Tibial nerve (tissue), 4 donors: Measurements from ENCODE around the gene CDCP1.

Source experiments
- EP300 ChIP-seq, 2 donors: sonication (generic); formaldehyde crosslinking; IDR thresholded peaks; one replicate each; pipeline ENCODE4 v1.6.1; 2017; ENCODE audit warnings: antibody characterized with exemption in 2 of 2, mild to moderate bottlenecking in 1 of 2
- POLR2A ChIP-seq, 2 donors: fragments of 450-650 bp; IDR thresholded peaks; one replicate each; pipeline ENCODE4 v1.6.1; 2017; ENCODE audit warnings: antibody characterized with exemption in 2 of 2, mild to moderate bottlenecking in 2 of 2, moderate library complexity in 2 of 2
- TF ChIP-seq, protein P1 (sequence below), 5 experiments: fragments of 200-600 bp in 3 of 5; fragments of 450-650 bp in 2 of 5; sonication (generic) in 3 of 5; IDR thresholded peaks; one replicate each; pipeline ENCODE4 v1.5.1; 2016 to 2019; ENCODE audit warnings: antibody characterized with exemption in 5 of 5, mild to moderate bottlenecking in 3 of 5, moderate library complexity in 2 of 5

DNA sequence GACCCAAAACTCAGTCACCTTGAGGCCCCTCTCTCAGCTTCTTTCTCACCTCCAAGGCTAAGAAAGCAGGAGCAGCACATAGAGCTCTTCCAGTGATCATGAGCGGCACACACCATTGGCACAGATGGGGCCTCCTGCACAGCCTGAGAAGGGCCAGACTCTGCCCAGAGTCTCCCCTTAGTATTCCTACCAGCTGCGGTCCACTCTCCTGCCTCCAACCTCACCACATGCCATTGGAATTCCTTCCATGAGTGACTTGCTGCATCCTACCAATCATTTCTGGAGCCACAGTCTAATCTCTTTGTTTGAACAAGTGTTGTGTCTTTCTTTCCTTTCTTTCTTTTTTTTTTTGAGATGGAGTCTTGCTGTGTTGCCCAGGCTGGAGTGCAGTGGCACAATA lies 39.3 kb downstream of the CDCP1 start:
- TF ChIP-seq, protein P1, sequence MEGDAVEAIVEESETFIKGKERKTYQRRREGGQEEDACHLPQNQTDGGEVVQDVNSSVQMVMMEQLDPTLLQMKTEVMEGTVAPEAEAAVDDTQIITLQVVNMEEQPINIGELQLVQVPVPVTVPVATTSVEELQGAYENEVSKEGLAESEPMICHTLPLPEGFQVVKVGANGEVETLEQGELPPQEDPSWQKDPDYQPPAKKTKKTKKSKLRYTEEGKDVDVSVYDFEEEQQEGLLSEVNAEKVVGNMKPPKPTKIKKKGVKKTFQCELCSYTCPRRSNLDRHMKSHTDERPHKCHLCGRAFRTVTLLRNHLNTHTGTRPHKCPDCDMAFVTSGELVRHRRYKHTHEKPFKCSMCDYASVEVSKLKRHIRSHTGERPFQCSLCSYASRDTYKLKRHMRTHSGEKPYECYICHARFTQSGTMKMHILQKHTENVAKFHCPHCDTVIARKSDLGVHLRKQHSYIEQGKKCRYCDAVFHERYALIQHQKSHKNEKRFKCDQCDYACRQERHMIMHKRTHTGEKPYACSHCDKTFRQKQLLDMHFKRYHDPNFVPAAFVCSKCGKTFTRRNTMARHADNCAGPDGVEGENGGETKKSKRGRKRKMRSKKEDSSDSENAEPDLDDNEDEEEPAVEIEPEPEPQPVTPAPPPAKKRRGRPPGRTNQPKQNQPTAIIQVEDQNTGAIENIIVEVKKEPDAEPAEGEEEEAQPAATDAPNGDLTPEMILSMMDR (IDR thresholded peaks at IDR 0.05): no peak
- TF ChIP-seq EP300 (IDR thresholded peaks at IDR 0.05) (no peak), POLR2A (IDR thresholded peaks at IDR 0.05) (no peak)
